Stimulated activated CD4-positive, alpha-beta T cell treated with anti-CD3 and anti-CD28 coated beads, Interleukin-4, amount 100 ng/mL, for 4 hours (primary cell): ENCODE results near the gene LINS1.

ENCODE experiments used
- DNase-seq, 2 experiments: peaks; one replicate each; pipeline ENCODE4 v3.0.0-alpha.2; 2020

LINS1 gene

DNA sequence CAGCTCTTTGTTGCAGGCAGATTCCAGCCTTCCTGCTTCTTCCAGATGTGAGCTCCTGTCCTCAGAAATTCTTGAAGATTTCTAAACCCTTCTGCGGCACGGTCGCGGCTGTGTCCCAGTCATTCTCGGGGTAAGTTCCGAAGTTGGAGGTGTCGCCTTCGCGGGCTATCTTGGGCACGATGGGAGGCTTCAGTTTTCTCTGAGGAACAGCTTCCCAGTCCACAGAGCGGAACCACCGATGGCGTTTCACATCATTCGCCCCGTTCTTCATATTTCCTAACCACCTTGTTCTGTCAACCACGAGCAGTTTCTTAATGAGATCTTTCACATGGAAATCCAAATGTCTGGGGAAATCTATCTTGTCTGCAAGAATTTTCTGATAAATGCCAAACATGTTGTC is 48.5 kb downstream of the LINS1 start:
- DNase-seq = no peak

DNA sequence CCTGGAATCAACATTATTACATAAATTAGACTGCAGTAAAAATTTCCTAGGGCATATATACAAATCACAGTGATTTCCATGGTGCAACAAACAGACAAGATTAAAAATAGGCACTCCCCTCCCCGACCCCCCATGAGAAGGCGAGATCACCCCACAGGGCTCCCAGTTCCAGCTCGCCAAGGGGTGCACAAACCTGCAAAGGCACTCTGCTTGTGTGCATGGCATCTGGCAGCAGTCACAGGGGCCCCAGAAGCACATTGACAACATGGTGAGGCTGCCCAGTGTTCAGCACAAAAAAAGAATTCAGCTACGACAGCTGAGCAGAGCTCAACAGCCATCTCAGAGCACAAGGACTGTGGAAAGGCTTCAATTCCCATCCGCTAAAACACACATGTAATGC is 54.0 kb downstream of the LINS1 start:
- DNase-seq = no peak

- DNase-seq = no peak
These were observed 57.0 kb downstream of the LINS1 start for GRCh38 chr15:100544946-100545345.

DNA sequence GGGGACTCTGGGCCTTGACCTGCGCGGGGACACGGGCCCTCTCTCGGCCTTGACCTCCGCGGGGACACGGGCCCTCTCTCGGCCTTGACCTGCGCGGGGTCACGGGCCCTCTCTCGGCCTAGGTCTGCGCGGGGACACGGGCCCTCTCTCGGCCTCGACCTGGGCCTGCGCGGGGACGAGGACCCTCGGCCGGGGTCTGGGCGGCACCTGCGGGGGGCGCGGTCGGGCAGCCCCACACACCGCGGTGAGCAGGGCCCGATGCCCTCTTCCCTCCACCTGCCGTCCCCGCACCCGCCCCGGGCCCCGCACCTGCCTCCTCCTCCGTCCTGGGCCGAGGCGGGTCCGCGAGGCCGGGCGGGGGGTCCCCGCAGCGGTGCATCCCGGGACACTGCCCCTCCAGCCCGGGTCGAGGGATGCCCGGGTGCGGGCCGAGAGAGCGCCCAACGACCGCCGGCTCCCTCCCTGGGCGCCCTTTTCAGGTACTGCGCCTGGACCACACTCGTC is 57.6 kb downstream of the LINS1 start:
- no peak for DNase-seq

- DNase-seq = no peak
These were observed 59.7 kb downstream of the LINS1 start for GRCh38 chr15:100542290-100542689.

DNA sequence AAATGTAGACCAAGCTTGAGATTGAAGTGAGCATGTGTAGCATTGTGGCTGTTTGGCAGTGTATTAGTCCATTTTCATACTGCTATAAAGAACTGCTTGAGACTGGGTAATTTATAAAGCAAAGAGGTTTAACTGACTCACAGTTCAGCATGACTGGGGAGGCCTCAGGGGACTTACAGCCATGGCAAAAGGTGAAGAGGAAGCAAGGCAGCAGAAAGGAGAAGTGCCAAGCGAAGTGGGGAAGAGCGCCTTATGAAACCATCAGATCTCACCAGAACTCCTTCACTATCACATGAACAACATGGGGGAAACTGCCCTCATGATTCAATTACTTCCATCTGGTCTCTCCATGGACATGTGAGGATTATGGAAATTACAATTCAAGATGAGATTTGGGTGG is 64.7 kb downstream of the LINS1 start:
- DNase-seq = no peak

- DNase-seq = no peak
These were observed 65.3 kb downstream of the LINS1 start for GRCh38 chr15:100536733-100537132.

DNA sequence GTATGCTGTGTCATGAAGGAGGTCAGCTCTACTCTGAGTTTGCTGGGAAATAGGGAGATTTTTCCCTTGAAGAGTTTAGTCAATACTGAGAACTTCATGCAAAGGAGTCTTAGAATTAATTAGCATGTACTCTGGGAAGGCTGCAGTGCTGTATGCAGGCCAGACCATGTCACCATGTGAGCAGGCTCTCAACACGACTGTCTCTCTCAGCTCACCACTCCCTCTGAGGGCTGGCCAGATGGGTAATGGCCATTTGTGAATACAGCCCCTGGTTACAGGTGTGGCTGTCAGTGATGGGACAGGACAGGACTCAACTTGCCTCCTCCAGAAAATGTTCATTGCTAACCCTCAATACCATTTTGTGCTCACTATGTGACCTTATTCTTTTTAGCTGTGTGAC is 68.1 kb downstream of the LINS1 start:
- no peak for DNase-seq

DNA sequence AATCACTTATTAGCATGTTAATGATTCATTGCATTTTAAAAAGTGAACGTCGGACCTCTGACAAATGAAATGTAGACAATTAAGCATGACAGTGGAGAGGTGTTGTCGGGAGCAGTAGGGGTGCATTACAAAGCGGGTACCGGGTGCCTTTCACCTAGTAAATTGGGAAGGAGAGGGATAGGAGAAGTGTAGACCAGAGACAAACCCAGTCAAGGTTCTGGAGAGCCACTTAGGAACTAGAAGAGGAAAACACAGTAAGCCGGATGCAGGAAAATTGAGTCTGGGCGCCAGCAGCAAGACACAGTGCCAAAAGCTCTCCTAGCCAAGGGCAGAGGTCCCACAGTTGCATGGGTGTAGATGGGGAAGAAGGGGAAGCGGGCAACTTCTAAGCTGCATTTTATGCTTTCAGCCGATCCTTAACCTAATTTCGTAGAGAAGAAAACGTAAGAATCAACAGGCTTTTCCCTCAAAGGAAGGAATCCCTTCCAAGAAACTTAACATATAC is 70.1 kb downstream of the LINS1 start:
- no peak for DNase-seq

- DNase-seq = no peak
These were observed 70.8 kb downstream of the LINS1 start for GRCh38 chr15:100531204-100531603.

- no peak for DNase-seq
These were observed 72.4 kb downstream of the LINS1 start for GRCh38 chr15:100529556-100529955.

DNA sequence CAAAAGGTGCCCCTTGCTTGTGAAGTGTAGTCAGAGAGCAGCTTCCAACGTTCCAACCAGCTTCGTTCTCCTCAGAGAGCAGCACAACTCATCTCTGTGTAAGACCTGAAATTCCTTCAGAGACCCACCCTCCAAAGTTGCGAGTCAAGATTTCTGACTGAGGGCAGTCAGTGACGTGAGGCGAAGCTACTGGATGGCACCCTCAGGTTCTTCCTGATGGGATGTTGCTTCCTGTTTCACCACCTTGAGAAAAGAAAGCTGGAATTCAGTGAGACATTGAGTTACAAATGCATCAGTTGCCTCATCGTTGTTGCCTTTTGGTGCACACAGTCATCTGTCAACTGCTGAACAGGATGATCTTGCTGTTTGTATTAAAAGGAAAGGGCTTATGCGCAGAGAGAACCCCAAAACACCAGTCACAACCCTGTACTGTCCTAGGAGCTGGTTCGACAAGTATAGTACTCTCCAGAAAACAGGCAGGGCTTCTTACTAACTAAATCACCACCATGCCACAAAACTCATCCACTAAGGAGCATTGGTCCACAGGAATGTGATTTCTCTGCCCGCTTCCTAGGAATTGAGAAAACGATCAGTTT is 73.1 kb downstream of the LINS1 start, which contains the start of gene CERS3:
TSS of gene CERS3 (minus strand) at position 118 of the 596 bp plus-strand sequence. CDS start 27,101 bp downstream, outside the sequence.
- no peak for DNase-seq

DNA sequence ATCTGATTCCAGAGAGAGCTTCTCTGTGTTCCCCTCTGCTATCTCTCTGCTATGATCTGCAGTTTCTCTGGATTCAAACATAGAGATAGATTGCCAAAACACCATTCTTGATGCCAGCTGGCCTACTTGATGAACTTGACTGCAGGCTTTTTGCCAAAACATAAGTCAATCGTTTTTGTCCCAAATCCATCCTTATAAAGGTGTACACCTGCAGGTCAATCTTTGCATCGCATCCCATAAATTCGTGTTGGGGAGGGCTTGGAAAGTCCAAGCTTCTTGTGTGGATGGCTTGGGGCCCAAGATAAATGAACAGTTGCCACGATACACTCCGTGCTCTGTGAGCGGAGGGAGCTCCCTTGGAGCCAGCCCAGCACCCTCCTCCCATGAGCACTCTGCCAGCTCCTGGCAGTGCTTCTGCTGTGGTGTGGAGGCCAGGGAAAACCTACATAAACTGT is 75.9 kb downstream of the LINS1 start:
- no peak for DNase-seq

DNA sequence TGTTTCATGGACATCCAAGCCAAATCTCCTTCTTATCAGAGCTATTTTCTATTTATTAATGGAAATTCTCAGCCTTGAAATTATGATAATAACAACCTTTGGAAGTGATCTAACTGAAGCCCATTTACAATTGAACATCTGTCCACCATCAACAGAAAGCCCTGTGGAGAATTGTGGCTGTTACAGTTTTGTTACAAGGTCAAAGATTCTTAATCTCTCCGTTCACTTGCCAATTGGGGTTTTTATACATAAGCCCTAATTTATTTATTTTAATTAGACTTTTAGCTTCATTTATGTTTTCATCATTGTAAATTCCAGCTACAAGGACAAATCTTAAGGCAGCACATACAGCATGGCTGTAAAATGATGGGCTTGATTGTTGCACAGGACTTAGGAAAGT is 76.5 kb downstream of the LINS1 start:
- DNase-seq = no peak

- no peak for DNase-seq
These were observed 77.7 kb downstream of the LINS1 start for GRCh38 chr15:100524326-100524725.

GRCh38 chr15:100521907-100522306 is 80.1 kb downstream of the LINS1 start:
- DNase-seq = no peak

DNA sequence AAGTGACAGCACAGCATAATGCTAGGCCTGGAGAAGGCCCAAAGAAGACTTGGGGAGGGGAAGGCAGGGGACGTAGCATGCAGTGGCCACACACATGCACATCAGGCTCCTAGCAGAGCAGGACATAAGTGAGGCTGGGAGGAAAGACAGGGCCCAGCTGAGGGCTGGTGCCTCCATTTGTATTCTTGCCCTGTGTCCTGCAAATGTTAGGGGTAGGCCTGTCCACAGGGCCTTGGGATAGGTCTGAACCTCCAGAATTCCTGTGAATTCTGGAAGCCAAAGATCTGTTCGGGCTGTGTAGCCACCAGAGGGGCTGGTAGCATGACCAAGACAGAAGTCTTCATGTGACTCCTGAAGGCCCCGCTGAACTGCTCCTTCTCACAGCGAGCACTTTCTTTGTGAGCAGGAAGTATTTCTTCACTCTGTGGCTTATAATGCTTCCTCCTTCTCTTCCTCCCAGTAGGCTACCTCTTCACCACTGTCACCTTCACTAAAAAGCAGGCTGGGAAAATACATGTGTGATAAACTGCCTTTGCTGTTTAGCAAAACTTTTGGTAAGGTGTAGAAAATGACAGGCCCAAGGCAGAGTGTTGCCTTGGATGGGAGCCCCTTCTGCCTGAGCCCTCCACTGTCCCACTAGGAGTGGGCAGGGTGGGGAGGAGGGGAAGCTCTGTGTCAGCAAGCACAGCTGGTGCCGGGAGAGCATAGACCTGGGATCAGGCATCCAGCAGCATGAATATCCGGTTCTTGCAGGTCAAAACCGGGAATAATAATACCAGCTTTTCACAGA is 81.7 kb downstream of the LINS1 start:
- no peak for DNase-seq

GRCh38 chr15:100517846-100518245 is 84.1 kb downstream of the LINS1 start:
- DNase-seq = no peak
